Limb (tissue), 2 donors: ENCODE measurements around the gene EVC2.

Experiments used
- DNase-seq, 2 donors: peaks; one replicate each; pipeline ENCODE4 v3.0.0-alpha.2; 2016; ENCODE audit errors: extremely low spot score in 2 of 2

The EVC2 gene

DNA sequence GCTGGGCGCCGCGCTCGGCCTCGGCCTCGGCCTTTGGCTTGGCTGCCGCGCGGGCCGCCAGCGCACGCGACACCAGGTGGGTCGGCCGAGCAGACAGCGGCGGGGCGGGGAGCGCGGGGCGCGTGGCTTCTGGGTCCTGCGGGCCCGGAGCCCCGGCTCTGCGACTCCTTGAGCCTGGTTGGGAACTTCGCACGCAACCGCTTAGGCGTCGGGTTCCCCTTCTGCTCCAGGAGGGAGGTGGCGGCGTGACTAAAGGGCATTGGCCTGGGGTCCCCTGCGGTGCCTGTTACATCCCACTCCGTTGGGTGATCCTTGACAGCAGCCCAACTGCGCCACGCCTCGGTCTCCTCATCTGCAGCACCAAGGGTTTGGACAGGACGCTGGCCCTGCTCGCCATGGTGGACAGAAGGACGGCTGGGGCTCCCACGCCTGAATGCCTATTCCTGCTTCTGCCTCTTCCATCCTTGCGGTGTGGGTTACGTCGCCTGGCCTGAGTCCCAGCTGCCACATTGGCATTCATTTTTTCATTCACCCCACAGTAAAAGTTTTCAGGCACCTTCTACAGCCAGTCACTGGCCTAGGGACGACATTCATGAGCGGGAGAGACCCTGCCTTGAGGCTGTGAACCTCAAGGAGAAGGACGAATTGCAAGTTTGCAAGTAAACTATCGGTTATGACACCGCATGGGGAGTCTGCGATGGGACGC lies 3.3 kb upstream of the EVC2 start:
- DNase-seq, result peak; percentile 32 to 60

DNA sequence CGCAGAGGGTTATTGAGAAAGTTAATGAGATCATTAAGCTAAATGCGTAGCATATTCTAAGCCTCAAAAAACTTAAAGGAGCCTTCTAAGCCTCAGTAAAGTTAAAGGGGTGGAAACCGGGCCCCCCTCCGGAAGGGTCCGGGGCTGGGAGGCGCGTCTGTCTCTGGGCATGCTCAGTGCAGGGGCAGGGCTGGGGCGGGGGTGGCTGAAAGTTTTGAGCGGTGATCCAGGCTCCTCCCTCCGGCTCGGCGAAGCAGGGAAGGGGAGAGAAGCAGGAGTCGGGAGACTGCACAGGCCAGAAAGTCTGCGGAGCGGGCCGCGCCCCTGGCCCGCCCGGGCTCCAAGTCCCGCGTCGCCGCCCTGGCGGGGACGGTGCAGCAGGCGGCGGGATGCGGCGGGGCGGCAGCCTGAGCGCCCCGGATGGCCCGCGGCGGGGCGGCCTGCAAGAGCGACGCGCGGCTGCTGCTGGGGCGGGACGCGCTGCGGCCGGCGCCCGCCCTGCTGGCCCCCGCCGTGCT lies 2.7 kb upstream of the EVC2 start, which contains the start of gene EVC:
TSS of gene EVC (plus strand) at position 241 of the 518 bp plus-strand sequence. CDS start at position 421, 180 bp downstream.
- peak; percentile 89 to 90 for DNase-seq

DNA sequence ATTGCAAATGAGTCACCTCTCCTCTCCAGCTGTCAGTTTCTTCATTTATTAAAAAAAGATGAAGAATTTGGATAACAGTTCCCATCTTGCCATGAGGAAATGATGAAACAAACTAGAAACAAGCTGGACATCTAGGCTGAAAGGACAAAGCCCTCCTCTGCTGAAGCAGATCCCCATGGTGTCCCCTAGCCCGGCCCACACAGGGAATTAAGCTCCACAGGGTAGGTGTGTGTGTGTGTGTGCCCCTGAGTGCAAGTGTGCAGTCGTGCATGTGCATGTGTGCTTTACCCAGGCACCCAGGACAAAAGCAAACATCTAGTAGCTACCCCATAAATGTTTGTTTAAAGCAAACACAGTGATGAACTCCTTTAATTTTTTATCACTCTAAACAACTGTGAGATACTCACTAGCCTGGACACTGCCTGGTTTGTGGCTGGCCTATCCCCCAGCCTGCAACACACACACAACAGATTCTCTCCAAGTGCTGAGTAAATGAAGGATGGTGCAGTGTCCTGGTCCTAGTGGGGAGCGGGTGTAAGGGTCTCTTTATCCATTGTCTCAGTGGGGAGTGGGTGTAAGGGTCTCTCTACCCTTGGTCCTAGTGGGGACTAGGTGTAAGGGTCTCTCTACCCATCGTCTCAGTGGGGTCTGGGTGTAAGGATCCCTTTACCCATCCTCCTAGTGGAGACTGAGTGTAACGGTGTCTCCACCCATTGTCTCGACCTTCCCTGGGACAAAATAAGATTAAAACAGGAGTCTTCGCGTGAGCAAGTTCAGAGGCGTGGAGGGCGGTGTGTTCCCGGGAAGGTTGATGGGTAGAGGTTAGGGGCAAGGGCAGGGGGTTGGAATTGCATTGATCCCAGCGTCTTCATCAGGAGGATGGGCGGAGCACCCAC lies 2.0 kb upstream of the EVC2 start:
- DNase-seq, result no peak

DNA sequence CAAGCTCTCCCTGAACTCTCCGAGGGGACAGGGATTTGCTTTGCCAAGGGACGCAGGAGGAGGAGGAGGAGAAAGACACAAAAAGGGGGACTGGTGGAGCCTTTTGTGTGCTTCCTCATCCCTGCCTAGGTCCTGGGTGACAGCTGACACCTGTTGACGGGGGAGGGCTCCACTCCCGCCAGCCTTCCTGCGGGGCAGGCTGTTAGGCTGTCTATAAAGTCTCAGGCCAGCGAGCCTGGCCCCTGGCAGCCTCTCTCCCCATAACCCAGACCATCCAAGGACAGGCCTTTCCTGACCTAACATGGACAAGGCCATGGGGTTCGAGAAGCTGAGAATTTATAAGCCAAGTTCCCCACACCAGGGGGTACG lies 832 bp upstream of the EVC2 start:
- DNase-seq, result peak; percentile 21 to 45

DNA sequence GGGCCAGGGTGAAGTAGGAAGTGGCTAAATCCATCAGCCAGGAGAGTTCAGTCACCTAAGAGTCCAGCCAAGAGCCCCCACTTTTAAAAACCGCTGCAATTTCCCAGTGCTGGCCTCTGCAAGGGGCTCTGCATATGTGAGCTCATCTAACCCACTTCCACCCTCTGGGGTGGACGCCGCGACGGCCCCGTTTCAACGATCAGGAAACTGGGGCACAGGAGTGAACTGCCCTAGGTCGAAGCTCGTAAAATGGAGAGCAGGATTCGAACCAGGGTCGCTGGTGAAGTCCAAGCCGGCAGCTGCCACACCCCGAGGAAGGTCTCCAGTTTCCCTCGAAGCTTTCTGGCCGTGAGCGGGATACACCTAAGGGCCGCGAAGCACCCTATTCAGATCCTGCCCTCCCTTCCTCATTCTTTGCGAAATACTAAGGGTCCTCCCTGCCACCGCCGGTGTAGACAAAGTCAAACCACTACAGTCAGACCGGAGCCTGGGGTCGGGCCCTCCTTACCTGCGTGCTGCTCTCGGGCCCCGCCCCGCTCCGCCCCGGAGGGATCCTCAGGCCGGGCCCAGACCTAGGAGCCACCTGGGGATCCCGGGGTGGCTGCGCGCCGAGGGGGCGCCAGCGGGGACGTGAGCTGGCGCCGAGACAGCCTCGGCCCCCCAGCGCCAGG lies 446 bp downstream of the EVC2 start:
- DNase-seq, result peak in 1 of 2 donors; percentile 47

DNA sequence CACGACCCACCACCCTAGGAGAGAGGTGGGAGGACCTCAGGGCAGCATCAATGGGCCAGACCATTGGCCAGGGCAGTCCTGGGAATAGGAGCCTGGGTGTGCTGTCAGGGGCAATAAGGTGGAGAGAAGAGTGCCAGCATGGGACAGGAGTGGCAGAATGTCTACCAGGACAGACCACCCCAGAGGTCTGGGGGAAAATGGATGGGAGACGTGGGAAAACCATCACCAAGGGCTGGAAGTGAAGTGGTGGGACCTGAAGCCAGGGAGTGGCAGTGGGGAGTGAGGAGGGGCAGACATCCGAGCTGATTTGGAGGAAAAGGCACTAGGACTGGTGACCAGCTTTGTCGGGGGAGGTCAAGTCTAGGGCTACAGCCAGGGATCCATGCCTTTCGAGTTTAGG lies 993 bp downstream of the EVC2 start:
- DNase-seq, result no peak

DNA sequence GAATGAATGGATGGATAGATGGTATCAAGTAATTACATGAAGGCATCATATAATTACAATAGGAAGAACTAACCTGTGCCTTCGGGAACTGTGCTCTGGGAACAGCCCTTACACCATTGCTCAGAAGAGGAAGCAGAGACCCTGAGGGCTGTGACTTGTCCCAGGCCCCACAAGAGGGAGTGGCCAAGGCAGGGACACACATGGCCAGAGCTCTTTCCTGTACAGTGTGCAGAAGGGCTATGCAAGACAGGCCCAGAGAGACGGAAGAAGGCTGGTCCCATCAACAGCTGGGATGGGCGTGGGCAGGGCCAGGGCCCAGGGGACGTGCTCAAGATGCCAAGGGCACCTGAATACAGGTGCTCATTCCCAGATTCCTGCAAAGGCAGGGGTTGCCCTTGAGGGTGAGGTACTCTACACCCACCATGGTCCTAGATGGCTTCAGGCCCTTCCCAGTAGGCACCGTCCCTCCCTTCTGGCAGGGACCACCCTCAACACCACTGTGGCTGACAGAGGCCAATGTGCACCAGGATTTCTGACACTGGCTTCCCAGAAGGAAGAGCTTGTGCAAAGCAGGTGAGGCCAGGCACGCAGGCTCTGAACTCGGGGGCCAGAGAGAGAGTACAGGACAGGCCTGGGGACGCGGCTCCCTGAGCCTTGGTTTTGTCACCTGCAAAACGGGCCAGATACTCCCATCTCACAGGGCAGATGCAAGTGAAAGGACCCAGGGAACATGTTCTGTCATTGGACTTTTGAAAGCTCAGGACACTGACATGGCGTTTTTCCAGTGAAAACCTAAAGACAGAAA lies 1.7 kb downstream of the EVC2 start:
- DNase-seq, result no peak

DNA sequence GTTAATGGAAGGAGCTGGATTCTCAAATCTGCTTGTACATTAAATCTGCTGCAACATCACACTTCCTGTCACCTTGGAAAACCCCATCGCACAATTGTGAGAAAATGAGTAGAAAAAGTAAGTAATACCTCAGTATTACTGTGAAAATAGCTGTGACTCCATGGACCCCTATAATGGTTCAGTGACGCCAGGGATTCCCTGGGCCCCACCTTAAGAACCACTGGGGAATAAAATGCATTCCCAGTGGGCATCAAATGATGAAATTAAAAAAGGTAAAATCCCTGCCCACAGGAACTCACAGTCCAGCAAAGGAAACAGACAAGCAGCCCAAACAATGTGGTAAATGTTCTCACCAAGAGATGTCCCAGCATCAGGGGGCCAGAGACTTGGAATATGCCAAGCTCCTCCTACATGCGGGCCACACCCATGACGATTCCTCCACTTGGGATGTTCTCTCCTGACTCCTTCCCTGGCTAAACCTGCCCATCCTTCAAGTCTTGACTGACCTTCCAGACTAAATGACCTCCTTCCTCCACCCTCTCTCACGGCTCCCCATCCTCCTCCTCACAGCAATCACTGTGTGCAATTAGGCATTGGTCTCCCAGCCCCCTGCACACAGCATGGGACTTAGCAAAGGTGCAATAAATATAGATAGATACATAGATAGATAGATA lies 2.6 kb downstream of the EVC2 start:
- no peak for DNase-seq

DNA sequence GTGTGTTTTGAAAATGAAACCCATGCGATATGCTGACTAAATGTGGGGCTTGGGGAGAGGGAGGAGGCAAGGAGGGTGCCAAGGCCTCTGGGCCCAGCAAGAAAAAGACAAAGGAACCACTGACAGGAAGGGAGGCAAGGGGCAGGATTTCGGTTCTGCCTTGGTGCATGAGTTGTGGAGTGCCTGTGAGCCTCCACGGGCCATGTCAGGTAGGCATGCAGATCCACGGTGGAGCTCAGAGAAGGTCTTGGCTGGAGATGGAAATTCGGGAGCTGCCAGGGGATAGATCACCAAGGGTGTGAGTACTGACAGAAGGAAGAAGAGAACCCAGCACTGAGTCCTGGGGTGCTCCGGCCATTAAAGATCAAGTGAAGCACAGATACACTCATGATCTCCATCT lies 4.1 kb downstream of the EVC2 start:
- no peak for DNase-seq

DNA sequence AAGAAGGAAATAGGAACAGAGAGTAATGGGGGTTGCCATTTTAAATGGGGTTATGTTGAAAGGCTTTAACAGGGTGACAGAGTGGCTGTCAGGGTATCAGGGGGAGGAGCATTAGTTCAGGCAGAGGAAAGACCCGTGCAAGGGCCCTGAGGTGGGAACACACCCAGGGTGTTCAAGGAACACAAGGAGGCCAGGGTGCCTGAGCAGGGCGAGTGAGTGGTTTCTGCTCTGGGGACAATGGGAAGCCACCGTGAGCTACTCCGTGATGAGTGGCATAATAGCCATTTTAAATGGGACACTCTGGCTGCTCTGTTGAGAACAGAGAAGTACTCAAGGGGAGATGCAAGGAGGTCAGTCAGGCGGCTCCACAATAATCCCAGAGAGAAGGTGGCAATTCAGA lies 4.5 kb downstream of the EVC2 start:
- no peak for DNase-seq

DNA sequence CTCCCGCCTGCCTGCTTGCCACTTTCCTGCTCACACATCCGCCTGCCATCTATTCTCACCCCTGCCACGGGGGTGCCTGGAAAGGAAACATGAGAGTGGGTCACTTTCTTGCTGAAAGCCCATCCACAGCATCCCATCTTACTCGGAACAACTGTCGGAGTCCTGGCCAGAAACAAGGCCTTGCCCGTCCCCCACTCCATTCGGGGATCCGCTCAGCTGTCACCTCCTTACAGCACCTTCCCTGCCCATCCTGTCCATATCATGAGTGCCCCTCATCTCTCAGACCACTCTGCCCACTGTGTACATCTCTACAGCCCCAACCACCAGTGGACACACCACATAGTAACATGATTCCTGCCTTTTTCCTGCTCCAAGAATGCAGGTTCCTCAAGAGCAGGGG lies 6.4 kb downstream of the EVC2 start:
- DNase-seq, result no peak

DNA sequence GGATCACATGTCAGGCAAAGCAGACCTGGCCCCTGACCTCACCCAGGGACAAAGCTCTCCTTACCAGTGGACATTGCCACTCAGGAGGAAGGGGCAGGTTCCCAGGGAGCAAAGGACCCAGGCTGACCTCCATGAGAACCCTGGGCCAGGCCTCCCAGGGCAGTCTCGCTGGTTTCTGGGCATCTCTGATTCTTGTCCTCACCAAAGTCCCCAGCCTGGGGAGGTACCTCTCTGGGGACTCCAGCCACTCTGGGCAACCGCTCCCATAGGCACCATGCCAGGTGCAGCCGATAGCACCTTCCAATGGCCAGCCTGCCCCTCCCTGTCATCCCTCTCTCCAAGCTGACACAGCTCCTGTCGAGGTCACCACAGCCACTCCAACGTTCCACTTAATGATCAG lies 7.9 kb downstream of the EVC2 start:
- no peak for DNase-seq

DNA sequence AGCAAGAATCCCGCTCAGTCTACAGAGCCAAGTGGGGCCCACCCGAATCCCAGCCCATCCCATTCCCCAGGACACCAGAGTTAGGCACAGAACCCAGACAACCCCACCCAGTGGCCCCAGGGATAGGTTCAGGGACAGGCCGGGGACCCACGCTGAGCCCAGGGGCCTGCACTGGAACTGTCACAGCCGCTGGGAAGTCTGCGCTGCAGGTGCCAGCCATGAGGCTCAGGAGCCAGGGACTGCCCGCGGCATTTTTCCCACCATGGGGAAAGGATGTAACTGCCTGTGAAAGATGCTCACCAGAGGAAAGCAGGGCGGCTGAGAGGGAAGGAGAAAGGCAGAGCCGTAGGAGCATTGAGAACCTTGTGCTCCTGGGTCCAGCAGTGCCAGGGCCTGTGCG lies 12.0 kb downstream of the EVC2 start:
- DNase-seq, result no peak

DNA sequence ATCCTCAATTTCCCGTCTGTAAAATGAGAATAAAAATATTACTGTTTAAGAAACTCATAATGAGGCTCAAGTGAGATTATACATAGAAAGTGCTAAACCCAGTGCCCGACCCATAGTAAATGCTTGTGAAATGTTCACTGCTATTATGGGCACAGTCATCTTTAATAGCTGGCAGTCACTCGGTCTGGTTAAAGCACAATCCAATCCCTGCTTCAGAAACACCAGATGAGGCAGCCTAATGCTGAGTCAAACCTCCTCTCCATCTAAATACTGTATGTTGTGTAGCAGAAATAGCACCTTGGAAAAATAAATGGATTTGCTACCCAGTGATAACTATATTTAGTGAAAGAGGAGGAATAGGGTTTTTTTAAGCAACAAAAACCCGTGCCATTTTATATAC lies 14.5 kb downstream of the EVC2 start:
- DNase-seq, result no peak

DNA sequence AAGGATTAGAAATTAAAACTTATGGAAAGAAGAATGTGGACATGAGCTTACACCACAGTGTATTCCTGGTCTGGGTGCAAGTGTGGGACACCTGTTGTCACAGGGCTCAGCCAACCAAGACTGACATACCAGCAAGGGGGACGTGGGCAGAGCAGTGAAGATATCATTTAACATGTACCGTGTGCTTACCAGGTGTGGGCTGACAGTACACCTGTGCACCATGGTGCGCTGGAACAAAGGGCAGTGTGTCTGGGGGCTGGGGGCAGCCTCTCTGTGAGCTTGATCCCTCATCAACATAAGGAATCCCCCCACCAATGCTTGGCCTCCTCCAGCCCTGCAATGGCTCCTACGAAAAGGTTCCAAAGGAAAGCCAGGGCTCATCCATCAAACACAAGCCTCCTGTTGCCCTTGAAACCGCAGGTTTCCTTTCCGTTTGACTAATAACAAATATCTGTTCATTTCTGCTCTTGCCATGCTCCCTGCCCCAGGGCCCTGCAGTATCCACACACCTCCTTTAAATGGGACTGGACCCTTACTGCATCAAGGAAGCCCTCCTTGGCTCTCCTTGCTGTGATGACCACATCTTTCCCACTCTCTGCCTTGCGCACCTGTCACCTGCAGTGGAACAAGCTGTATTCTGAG lies 16.7 kb downstream of the EVC2 start:
- no peak for DNase-seq

DNA sequence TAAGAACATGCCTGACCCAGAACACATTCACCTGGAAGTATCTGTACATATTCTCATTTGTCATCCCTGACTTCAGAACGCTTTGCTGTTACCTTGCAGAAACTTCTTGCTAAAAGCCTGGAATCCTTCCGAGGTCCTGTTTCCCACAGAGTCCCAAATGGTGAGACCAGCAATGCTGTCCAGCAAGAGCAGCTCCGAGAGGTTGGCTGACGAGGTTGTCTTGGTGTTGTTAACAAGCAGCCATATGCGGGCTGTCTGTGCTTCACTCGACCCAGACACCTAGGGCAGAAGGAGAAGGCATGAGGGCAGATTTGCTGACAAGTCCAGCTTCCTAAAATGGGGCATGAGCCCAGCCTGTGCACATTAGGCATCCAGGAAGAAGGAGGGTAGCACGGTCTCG lies 19.3 kb downstream of the EVC2 start:
- DNase-seq, result no peak

DNA sequence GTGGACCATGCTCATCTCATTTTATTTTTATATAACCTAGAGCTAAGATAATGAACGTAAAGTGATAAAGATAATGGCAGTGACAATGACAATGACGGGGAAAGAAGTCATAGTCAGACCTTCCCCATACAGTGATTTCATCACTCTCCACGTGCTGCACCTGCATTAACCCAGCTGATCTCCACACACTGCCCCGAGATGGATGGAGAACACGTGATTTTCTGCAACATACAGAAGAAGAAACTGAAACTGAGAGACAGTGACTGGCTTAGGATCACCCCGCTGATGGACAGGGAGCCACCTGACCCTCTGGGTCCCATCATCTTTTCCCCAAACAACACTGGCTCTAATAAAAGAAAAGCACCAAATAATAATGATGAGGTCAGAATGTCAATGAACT lies 22.0 kb downstream of the EVC2 start:
- no peak for DNase-seq

DNA sequence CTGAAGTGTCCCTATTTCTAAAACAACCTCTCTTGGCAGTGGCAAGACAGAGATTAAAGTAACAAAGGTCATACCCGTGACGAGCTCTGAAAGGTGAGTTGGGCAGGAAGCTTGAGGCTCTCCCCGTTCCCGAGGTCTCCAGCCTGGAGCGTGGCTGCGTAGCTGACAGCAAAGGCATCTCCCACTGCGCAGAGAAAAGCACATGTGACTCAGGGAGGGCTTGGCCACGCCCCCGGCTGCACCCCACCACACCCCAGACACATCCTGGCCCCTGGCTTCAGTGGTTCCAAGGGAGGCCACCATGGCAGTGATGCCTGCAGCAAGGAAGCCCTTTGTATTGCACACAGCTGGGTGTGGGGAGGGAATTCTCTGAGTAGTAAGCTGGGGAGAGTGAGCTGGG lies 23.1 kb downstream of the EVC2 start:
- no peak for DNase-seq

DNA sequence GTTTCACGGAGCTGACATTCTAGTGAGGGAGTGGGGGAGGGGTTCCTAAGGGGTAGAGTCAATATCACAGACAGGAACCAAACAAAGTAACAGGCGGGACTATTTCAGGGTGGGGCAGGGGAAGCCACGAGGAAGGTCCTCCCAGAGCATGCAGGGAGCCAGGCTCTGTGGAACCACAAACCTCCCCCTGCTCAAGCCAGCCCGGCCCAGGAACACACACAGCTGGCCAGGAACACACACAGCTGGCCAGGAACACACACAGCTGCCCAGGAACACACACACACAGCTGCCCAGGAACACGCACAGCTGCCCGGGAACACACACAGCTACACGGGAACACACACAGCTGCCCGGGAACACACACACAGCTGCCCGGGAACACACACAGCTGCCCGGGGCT lies 24.8 kb downstream of the EVC2 start:
- peak; percentile 5 to 36 for DNase-seq

DNA sequence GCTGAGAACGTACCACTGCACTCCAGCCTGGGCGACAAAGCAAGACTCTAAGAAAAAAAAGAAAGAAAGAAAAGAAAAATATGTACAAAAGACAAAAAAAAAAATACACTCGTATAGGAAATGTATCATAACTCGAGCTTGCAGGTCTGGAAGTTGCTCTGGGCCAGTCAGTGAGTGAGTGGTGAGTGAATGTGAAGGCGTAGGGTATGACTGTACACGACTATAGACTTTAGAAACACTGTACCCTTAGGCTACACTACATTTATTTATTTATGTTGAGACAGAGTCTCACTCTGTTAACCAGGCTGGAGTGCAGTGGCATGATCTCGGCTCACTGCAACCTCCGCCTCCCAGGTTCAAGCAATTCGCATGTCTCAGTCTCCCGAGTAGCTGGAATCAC lies 29.4 kb downstream of the EVC2 start:
- DNase-seq, result no peak
